H9 (cell line): Measurements from ENCODE around the gene EPAS1. TPM values are rescaled to one million over a fixed set of nuclear protein-coding genes. Genes with fewer than 3 reads are reported as not detected.

ENCODE experiments used
- DNase-seq: peaks from one replicate; pipeline ENCODE4 v3.0.0-alpha.2; 2017
- H2AFZ ChIP-seq: one replicate; pipeline ENCODE4 v1.6.1; 2013; ENCODE audit warnings: mild to moderate bottlenecking, low read length, control low read depth, moderate library complexity
- H2AK5ac ChIP-seq: 2 replicates; pipeline ENCODE4 v1.6.1; 2013; ENCODE audit warnings: low read length, control low read depth, mixed read lengths; ENCODE audit not compliant: insufficient read length
- H2BK120ac ChIP-seq: one replicate; pipeline ENCODE4 v1.6.1; 2013; ENCODE audit warnings: low read depth, mild to moderate bottlenecking, low read length, control low read depth, inconsistent platforms; ENCODE audit not compliant: poor library complexity, severe bottlenecking
- H2BK12ac ChIP-seq: 2 replicates; pipeline ENCODE4 v1.6.1; 2013; ENCODE audit warnings: low read length, control low read depth, mixed read lengths, low read depth; ENCODE audit not compliant: insufficient read length
- H2BK15ac ChIP-seq: 2 replicates; pipeline ENCODE4 v1.6.1; 2013; ENCODE audit warnings: low read depth, low read length, control low read depth
- H2BK20ac ChIP-seq: one replicate; pipeline ENCODE4 v1.6.1; 2013; ENCODE audit warnings: low read depth, mild to moderate bottlenecking, low read length, control low read depth, inconsistent platforms; ENCODE audit not compliant: poor library complexity, severe bottlenecking
- H2BK5ac ChIP-seq: 2 replicates; pipeline ENCODE4 v1.6.1; 2013; ENCODE audit warnings: low read length, control low read depth, mixed read lengths; ENCODE audit not compliant: insufficient read length
- H3K14ac ChIP-seq: 2 replicates; pipeline ENCODE4 v1.6.1; 2013; ENCODE audit warnings: low read length, control low read depth; ENCODE audit not compliant: insufficient read depth
- H3K18ac ChIP-seq: 2 replicates; pipeline ENCODE4 v1.6.1; 2013; ENCODE audit warnings: low read depth, mild to moderate bottlenecking, mixed read lengths, low read length, control low read depth; ENCODE audit not compliant: insufficient read length
- H3K23ac ChIP-seq: 2 replicates; pipeline ENCODE4 v1.6.1; 2013; ENCODE audit warnings: low read length, control low read depth, mixed read lengths, low read depth; ENCODE audit not compliant: insufficient read length
- H3K23me2 ChIP-seq: 2 replicates; pipeline ENCODE4 v1.6.1; 2013; ENCODE audit warnings: low read depth, mild to moderate bottlenecking, mixed read lengths, low read length, control low read depth; ENCODE audit not compliant: insufficient read length, poor library complexity, severe bottlenecking
- H3K27ac ChIP-seq: 2 replicates; pipeline ENCODE4 v1.5.1; 2013; ENCODE audit warnings: low read length, control low read depth, mixed read lengths, low read depth; ENCODE audit not compliant: insufficient read length
- H3K27me3 ChIP-seq: 2 replicates; pipeline ENCODE4 v1.6.1; 2013; ENCODE audit warnings: low read length, control low read depth, inconsistent platforms; ENCODE audit not compliant: insufficient read depth
- H3K4ac ChIP-seq: 2 replicates; pipeline ENCODE4 v1.6.1; 2013; ENCODE audit warnings: low read depth, mild to moderate bottlenecking, control low read depth, inconsistent platforms, low read length, moderate library complexity
- H3K4me1 ChIP-seq: 2 replicates; pipeline ENCODE4 v1.6.1; 2013; ENCODE audit warnings: low read length, control low read depth, inconsistent platforms; ENCODE audit not compliant: insufficient read depth
- H3K4me2 ChIP-seq: 2 replicates; pipeline ENCODE4 v1.6.1; 2013; ENCODE audit warnings: low read length, control low read depth, mixed read lengths; ENCODE audit not compliant: insufficient read length, insufficient read depth
- H3K56ac ChIP-seq: 2 replicates; pipeline ENCODE4 v1.6.1; 2013; ENCODE audit warnings: low read depth, mild to moderate bottlenecking, mixed read lengths, low read length, control low read depth; ENCODE audit not compliant: insufficient read length
- H3K79me1 ChIP-seq: 2 replicates; pipeline ENCODE4 v1.6.1; 2013; ENCODE audit warnings: low read depth, mild to moderate bottlenecking, moderate library complexity, low read length, control low read depth, inconsistent platforms; ENCODE audit not compliant: insufficient read depth, poor library complexity, severe bottlenecking
- H3K79me2 ChIP-seq: 2 replicates; pipeline ENCODE4 v1.6.1; 2013; ENCODE audit warnings: low read length, control low read depth, inconsistent platforms; ENCODE audit not compliant: insufficient read depth
- H3K9ac ChIP-seq: 2 replicates; pipeline ENCODE4 v1.6.1; 2013; ENCODE audit warnings: low read length, control low read depth, mixed read lengths; ENCODE audit not compliant: insufficient read length; ENCODE audit errors: extremely low read depth
- H3K9me3 ChIP-seq: one replicate; pipeline ENCODE4 v1.6.1; 2013; ENCODE audit warnings: low read depth, low read length, inconsistent platforms; ENCODE audit not compliant: control insufficient read depth
- H3T11ph ChIP-seq: one replicate; pipeline ENCODE4 v1.6.1; 2013; ENCODE audit warnings: mild to moderate bottlenecking, low read length, control low read depth, inconsistent platforms
- H4K20me1 ChIP-seq: one replicate; pipeline ENCODE4 v1.6.1; 2013; ENCODE audit not compliant: control insufficient read depth, insufficient read length, insufficient read depth
- H4K5ac ChIP-seq: 2 replicates; pipeline ENCODE4 v1.6.1; 2013; ENCODE audit warnings: low read depth, mild to moderate bottlenecking, mixed read lengths, low read length, control low read depth; ENCODE audit not compliant: insufficient read length
- H4K8ac ChIP-seq: replicated peaks from 2 replicates; pipeline ENCODE4 v1.6.1; 2013; ENCODE audit warnings: low read length, control low read depth, mixed read lengths, low read depth; ENCODE audit not compliant: insufficient read length
- H4K91ac ChIP-seq: 2 replicates; pipeline ENCODE4 v1.6.1; 2013; ENCODE audit warnings: low read depth, mild to moderate bottlenecking, moderate library complexity, mixed read lengths, low read length, control low read depth; ENCODE audit not compliant: insufficient read length
- H3K27ac Mint-ChIP-seq, 3 experiments: 2 replicates in 2 of 3; 3 replicates in 1 of 3; pipeline ENCODE4 v1.8.0; 2020 to 2021; ENCODE audit warnings: mixed read lengths in 3 of 3, mild to moderate bottlenecking in 1 of 3, moderate library complexity in 1 of 3
- H3K27me3 Mint-ChIP-seq: 2 replicates; pipeline ENCODE4 v1.8.0; 2021; ENCODE audit warnings: low read depth, mild to moderate bottlenecking, moderate library complexity, mixed read lengths
- H3K36me3 Mint-ChIP-seq, 3 experiments: 2 replicates in 2 of 3; 3 replicates in 1 of 3; pipeline ENCODE4 v1.8.0; 2020 to 2021; ENCODE audit warnings: low read depth in 3 of 3, mixed read lengths in 3 of 3; ENCODE audit not compliant: insufficient read depth in 1 of 3
- H3K4me1 Mint-ChIP-seq, 2 experiments: 2 replicates each; pipeline ENCODE4 v1.8.0; 2020; ENCODE audit warnings: mixed read lengths in 2 of 2
- H3K4me3 Mint-ChIP-seq, 2 experiments: 2 replicates in 1 of 2; 3 replicates in 1 of 2; pipeline ENCODE4 v1.8.0; 2020 to 2021; ENCODE audit warnings: mild to moderate bottlenecking in 2 of 2, mixed read lengths in 2 of 2, moderate library complexity in 1 of 2
- H3K9me3 Mint-ChIP-seq, 2 experiments: 2 replicates in 1 of 2; 3 replicates in 1 of 2; pipeline ENCODE4 v1.8.0; 2020; ENCODE audit warnings: mild to moderate bottlenecking in 2 of 2, mixed read lengths in 2 of 2, moderate library complexity in 1 of 2
- CTCF ChIP-seq: fragments of 200-600 bp; sonication (generic); conservative IDR thresholded peaks from 3 replicates; pipeline ENCODE4 v1.8.0; 2021; ENCODE audit warnings: antibody characterized with exemption, mild to moderate bottlenecking
- WGBS: extraction: QIAGEN DNeasy Blood & Tissue Kit; methylation state at CpG from one replicate; pipeline ENCODE4 v1.1.7; 2013; ENCODE audit warnings: missing lambda C conversion rate, low lambda C conversion rate, mixed read lengths; ENCODE audit not compliant: insufficient read length; ENCODE audit errors: extremely low coverage; 5-methylcytosine and 5-hydroxymethylcytosine counted together
- total RNA-seq: library from RNA; stranded (reverse); gene quantifications from 2 replicates; pipeline ENCODE4 v1.2.1, GENCODE V29; 2021

Gene EPAS1
- total RNA-seq, 1 experiment from 2014 or later: 1.1 TPM

GRCh38 chr2:46296216-46296839, 879 bp upstream of the EPAS1 start:
- Histone ChIP-seq H4K5ac (no peak overlapping the region), H3K79me2 (no peaks in the 10 kb centered on the region), H3K27me3 (peaks cover 45% of the 10 kb centered on the region), H3K23me2 (peaks cover 20% of the 10 kb centered on the region), H3K14ac (no peak overlapping the region), H3K4me2 (peak overlapping the region; percentile 66), H4K8ac (no peak overlapping the region), H4K20me1 (no peaks in the 10 kb centered on the region), H3K4me1 (no peaks in the 10 kb centered on the region), H2AK5ac (no peak overlapping the region), H2BK120ac (no peak overlapping the region), H2AFZ (no peak overlapping the region), H4K91ac (no peak overlapping the region), H3T11ph (no peak overlapping the region), H3K18ac (no peak overlapping the region), H3K9me3 (no peaks in the 10 kb centered on the region), H3K23ac (no peak overlapping the region), H2BK12ac (no peak overlapping the region), H2BK5ac (no peak overlapping the region), H3K56ac (no peak overlapping the region), H3K79me1 (no peaks in the 10 kb centered on the region), H3K9ac (no peak overlapping the region), H2BK20ac (no peak overlapping the region), H2BK15ac (no peak overlapping the region), H3K27ac (no peak overlapping the region), H3K4ac (no peak overlapping the region)
- peaks cover 83% of the 10 kb centered on the region for H3K27me3 Mint-ChIP-seq
- peak overlapping the region; percentile 50 to 76 for H3K4me3 Mint-ChIP-seq
- no peaks in the 10 kb centered on the region; a peak in 1 of 7 replicates for H3K36me3 Mint-ChIP-seq
- no peak for TF ChIP-seq CTCF
- peak; percentile 61 for DNase-seq
- WGBS: no CpG with 5 or more reads among the region's 28 CpGs
- no peak overlapping the region for H3K27ac Mint-ChIP-seq
- H3K9me3 Mint-ChIP-seq: peaks cover 0 to 4% of the 10 kb centered on the region in 2 experiments; a peak in 2 of 5 replicates
- H3K4me1 Mint-ChIP-seq: peaks cover 34 to 39% of the 10 kb centered on the region in 2 experiments
